Natural killer cell (primary cell): ENCODE data around the gene RIMS4. TPM values are rescaled to one million over a fixed set of nuclear protein-coding genes. Genes with fewer than 3 reads are reported as not detected.
"Not testable (repeated sequence)": the region's sequence is repeated elsewhere in the genome, so short reads cannot be mapped to it uniquely, and the experiment has no call there.

ENCODE experiments used
- ATAC-seq, 3 donors: fragments of 150-1000 bp in 2 of 3; fragments of 200-7000 bp in 1 of 3; cut with Tn5 transposase; 1 replicate in 1 of 3; 2 replicates in 2 of 3; pipeline ENCODE4 v1.10.0; 2021; ENCODE audit warnings: mild to moderate bottlenecking in 2 of 3, moderate library complexity in 2 of 3
- DNase-seq, 2 donors: peaks; one replicate each; pipeline versions ENCODE4 v3.0.0 to v3.0.0-alpha.2; 2013 to 2021; ENCODE audit warnings: mixed read lengths in 1 of 2
- H3K27ac ChIP-seq: one replicate; pipeline ENCODE4 v1.5.1; 2013; ENCODE audit warnings: mild to moderate bottlenecking, low read length
- H3K27me3 ChIP-seq: one replicate; pipeline ENCODE4 v1.6.1; 2013; ENCODE audit warnings: low read length; ENCODE audit not compliant: control insufficient read depth, insufficient read depth
- H3K36me3 ChIP-seq: one replicate; pipeline ENCODE4 v1.6.1; 2013; ENCODE audit warnings: low read length; ENCODE audit not compliant: control insufficient read depth, insufficient read depth
- H3K4me1 ChIP-seq: one replicate; pipeline ENCODE4 v1.6.1; 2013; ENCODE audit warnings: low read length; ENCODE audit not compliant: control insufficient read depth, insufficient read depth
- H3K4me3 ChIP-seq: one replicate; pipeline ENCODE4 v1.5.1; 2013; ENCODE audit warnings: low read length
- H3K9me3 ChIP-seq: one replicate; pipeline ENCODE4 v1.6.1; 2013; ENCODE audit warnings: low read length; ENCODE audit not compliant: control insufficient read depth, insufficient read depth
- H3K27ac Mint-ChIP-seq, 2 donors: one replicate each; pipeline ENCODE4 v1.8.0; 2022; ENCODE audit warnings: mild to moderate bottlenecking in 2 of 2, mixed read lengths in 2 of 2, moderate library complexity in 1 of 2
- H3K27me3 Mint-ChIP-seq, 2 donors: one replicate each; pipeline ENCODE4 v1.8.0; 2022; ENCODE audit warnings: low read depth in 2 of 2, mixed read lengths in 2 of 2
- H3K36me3 Mint-ChIP-seq: one replicate; pipeline ENCODE4 v1.8.0; 2022; ENCODE audit warnings: mixed read lengths
- H3K4me1 Mint-ChIP-seq, 2 donors: one replicate each; pipeline ENCODE4 v1.8.0; 2022; ENCODE audit warnings: mixed read lengths in 2 of 2
- H3K4me3 Mint-ChIP-seq: one replicate; pipeline ENCODE4 v1.8.0; 2022; ENCODE audit warnings: mild to moderate bottlenecking, moderate library complexity, mixed read lengths
- H3K9me3 Mint-ChIP-seq, 2 donors: one replicate each; pipeline ENCODE4 v1.8.0; 2022; ENCODE audit warnings: mixed read lengths in 2 of 2
- CTCF ChIP-seq: fragments of 200-600 bp; IDR thresholded peaks from one replicate; pipeline ENCODE4 v1.8.0; 2022; ENCODE audit warnings: antibody characterized with exemption
- WGBS: methylation state at CpG from one replicate; pipeline ENCODE4 v1.1.7; 2013; ENCODE audit warnings: missing lambda C conversion rate; ENCODE audit not compliant: insufficient coverage; 5-methylcytosine and 5-hydroxymethylcytosine counted together
- intact Hi-C: fragments of 100-400 bp; cut with micrococcal nuclease; formaldehyde crosslinking; loops from one replicate; pipeline ENCODE4 v1.14.2; 2022
- total RNA-seq, 4 donors: library from RNA; stranded (reverse); fragments of 120-200 nt in 1 of 4; gene quantifications; one replicate each; pipeline versions ENCODE4 v1.2.3 to v1.2.4, GENCODE V29; 2013 to 2022

Gene RIMS4
- total RNA-seq, 3 donors from 2014 or later (not counting 1 experiment from before 2014, with no cell fraction given), result not detected

- Mint-ChIP-seq H3K36me3 (no peaks in the 10 kb centered on the region), H3K4me1 (no peaks in the 10 kb centered on the region), H3K9me3 (no peaks in the 10 kb centered on the region), H3K4me3 (no peak overlapping the region), H3K27me3 (peaks cover 20 to 49% of the 10 kb centered on the region in 2 donors), H3K27ac (no peak overlapping the region)
- Histone ChIP-seq H3K4me3 (no peak overlapping the region), H3K9me3 (no peaks in the 10 kb centered on the region), H3K27me3 (peaks cover 6% of the 10 kb centered on the region), H3K36me3 (no peaks in the 10 kb centered on the region), H3K4me1 (no peaks in the 10 kb centered on the region), H3K27ac (no peak overlapping the region)
- no peak for ATAC-seq
- intact Hi-C loops, result no loop called here
- WGBS, result 86% methylated on average over 5 of the region's 5 CpGs
- TF ChIP-seq CTCF, result no peak
- no peak for DNase-seq
Measured at GRCh38 chr20:44829688-44830087, 19.3 kb upstream of the RIMS4 start.

GRCh38 chr20:44828640-44829039, 18.3 kb upstream of the RIMS4 start:
- intact Hi-C loops, result no loop called here
- DNase-seq, result no peak
- no peaks in the 10 kb centered on the region for H3K4me1 Mint-ChIP-seq
- H3K4me1 ChIP-seq, result no peaks in the 10 kb centered on the region
- H3K27ac ChIP-seq, result no peak overlapping the region
- no peak overlapping the region for H3K4me3 Mint-ChIP-seq
- no peak overlapping the region for H3K4me3 ChIP-seq
- no peak overlapping the region for H3K27ac Mint-ChIP-seq
- peaks cover 6% of the 10 kb centered on the region for H3K27me3 ChIP-seq
- no peaks in the 10 kb centered on the region for H3K36me3 ChIP-seq
- TF ChIP-seq CTCF, result no peak
- ATAC-seq, result no peak
- no peaks in the 10 kb centered on the region for H3K36me3 Mint-ChIP-seq
- H3K27me3 Mint-ChIP-seq, result peaks cover 22 to 53% of the 10 kb centered on the region in 2 donors
- H3K9me3 Mint-ChIP-seq, result no peaks in the 10 kb centered on the region
- H3K9me3 ChIP-seq, result no peaks in the 10 kb centered on the region
- 78% methylated on average over 2 of the region's 2 CpGs for WGBS

- TF ChIP-seq CTCF, result no peak
- no peaks in the 10 kb centered on the region for H3K36me3 ChIP-seq
- no peak for ATAC-seq
- no peak overlapping the region for H3K27ac ChIP-seq
- H3K4me1 ChIP-seq, result no peaks in the 10 kb centered on the region
- intact Hi-C loops, result no loop called here
- H3K4me1 Mint-ChIP-seq, result no peaks in the 10 kb centered on the region
- H3K27ac Mint-ChIP-seq, result no peak overlapping the region
- no peaks in the 10 kb centered on the region for H3K36me3 Mint-ChIP-seq
- H3K27me3 ChIP-seq, result peaks cover 3% of the 10 kb centered on the region
- H3K4me3 Mint-ChIP-seq, result no peak overlapping the region
- no CpG with 5 or more reads among the region's 1 CpG for WGBS
- no peaks in the 10 kb centered on the region for H3K9me3 ChIP-seq
- H3K27me3 Mint-ChIP-seq, result peaks cover 22 to 44% of the 10 kb centered on the region in 2 donors
- DNase-seq, result no peak
- H3K9me3 Mint-ChIP-seq, result no peaks in the 10 kb centered on the region
- no peak overlapping the region for H3K4me3 ChIP-seq
Measured at GRCh38 chr20:44827401-44827800, 17.1 kb upstream of the RIMS4 start.

- ATAC-seq, H3K9me3 Mint-ChIP-seq, H3K4me3 ChIP-seq, H3K9me3 ChIP-seq, H3K4me3 Mint-ChIP-seq, H3K27me3 ChIP-seq, intact Hi-C loops, H3K27ac Mint-ChIP-seq, H3K4me1 Mint-ChIP-seq, DNase-seq, H3K36me3 Mint-ChIP-seq, H3K36me3 ChIP-seq, H3K4me1 ChIP-seq, H3K27ac ChIP-seq: not testable (repeated sequence)
- 82% methylated on average over 6 of the region's 6 CpGs for WGBS
- peaks cover 6 to 15% of the 10 kb centered on the region in 2 donors for H3K27me3 Mint-ChIP-seq
Measured at GRCh38 chr20:44821576-44821975, 11.2 kb upstream of the RIMS4 start.
